ENCODE data around the gene PPP1CC.
"Not testable (repeated sequence)": the region's sequence is repeated elsewhere in the genome, so short reads cannot be mapped to it uniquely, and the experiment has no call there.

DNA sequence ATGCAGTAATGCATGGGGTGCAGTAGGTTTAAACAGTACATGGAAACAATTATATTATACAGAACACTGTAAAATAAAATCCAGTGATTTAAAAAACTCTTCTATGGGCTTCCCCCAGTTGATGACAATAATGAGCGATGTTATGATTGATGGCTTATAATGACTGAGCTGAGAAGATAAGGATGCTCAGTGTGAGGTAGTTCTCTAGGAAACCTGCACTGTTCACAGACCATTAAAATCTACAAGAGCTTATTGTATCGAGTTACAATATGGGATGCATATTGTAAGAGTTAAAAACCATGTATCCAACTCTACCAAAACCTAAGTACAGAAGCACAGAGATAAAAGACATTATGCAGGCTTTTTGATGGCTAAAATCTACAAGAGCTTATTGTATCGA lies 19.8 kb downstream of the PPP1CC start:
- not testable (repeated sequence) for TF ChIP-seq POLR2A (IDR thresholded peaks at IDR 0.05; ENCODE audit: low read length); GATA1 (IDR thresholded peaks at IDR 0.05; ENCODE audit: low read depth, low read length)
